OCI-LY1 (cell line): ENCODE data around the gene FRMD4A.

ENCODE experiments used
- H2AFZ ChIP-seq: fragments of 200-600 bp; sonication (generic), shearing (Covaris generic); 2 replicates; pipeline ENCODE4 v1.6.0; 2014; ENCODE audit warnings: antibody characterized with exemption, mild to moderate bottlenecking, low read length
- H3F3A ChIP-seq: fragments of 200-600 bp; sonication (generic), shearing (Covaris generic); 2 replicates; pipeline ENCODE4 v1.6.0; 2014; ENCODE audit warnings: mild to moderate bottlenecking, antibody characterized with exemption, low read length, moderate library complexity; ENCODE audit not compliant: insufficient read depth
- H3K27ac ChIP-seq: fragments of 200-600 bp; sonication (generic); 2 replicates; pipeline ENCODE4 v1.5.1; 2014; ENCODE audit warnings: low read length, mixed run types, mild to moderate bottlenecking, low read depth; ENCODE audit not compliant: poor library complexity, severe bottlenecking
- H3K27me3 ChIP-seq: fragments of 200-600 bp; sonication (generic); 2 replicates; pipeline ENCODE4 v1.6.0; 2014; ENCODE audit warnings: antibody characterized with exemption, mild to moderate bottlenecking, low read length, moderate library complexity; ENCODE audit not compliant: insufficient read depth
- H3K36me3 ChIP-seq: fragments of 200-600 bp; sonication (generic); 2 replicates; pipeline ENCODE4 v1.6.1; 2014; ENCODE audit warnings: mild to moderate bottlenecking, antibody characterized with exemption, low read length, moderate library complexity, mixed read lengths; ENCODE audit not compliant: insufficient read depth
- H3K4me1 ChIP-seq: fragments of 200-600 bp; sonication (generic); 2 replicates; pipeline ENCODE4 v1.5.1; 2014; ENCODE audit warnings: mild to moderate bottlenecking, low read length, moderate library complexity; ENCODE audit not compliant: insufficient read depth, severe bottlenecking
- H3K4me2 ChIP-seq: fragments of 200-600 bp; sonication (generic), shearing (Covaris generic); 2 replicates; pipeline ENCODE4 v1.6.1; 2014; ENCODE audit warnings: low read length
- H3K4me3 ChIP-seq: fragments of 200-600 bp; sonication (generic); 2 replicates; pipeline ENCODE4 v1.5.1; 2014; ENCODE audit warnings: low read length, low read depth, mild to moderate bottlenecking, mixed read lengths; ENCODE audit not compliant: poor library complexity, severe bottlenecking
- H3K79me2 ChIP-seq: fragments of 200-600 bp; shearing (Covaris generic); 2 replicates; pipeline ENCODE4 v1.6.1; 2016; ENCODE audit warnings: mixed run types, low read length, mixed read lengths; ENCODE audit not compliant: insufficient read depth
- H3K9ac ChIP-seq: fragments of 200-600 bp; sonication (generic), shearing (Covaris generic); 2 replicates; pipeline ENCODE4 v1.6.1; 2014; ENCODE audit warnings: mild to moderate bottlenecking, low read length, mixed read lengths
- H3K9me2 ChIP-seq: fragments of 200-600 bp; sonication (generic), shearing (Covaris generic); 2 replicates; pipeline ENCODE4 v1.6.1; 2014; ENCODE audit warnings: low read depth, mild to moderate bottlenecking, low read length, mixed read lengths
- H3K9me3 ChIP-seq: fragments of 200-600 bp; shearing (Covaris generic); 2 replicates; pipeline ENCODE4 v1.6.1; 2014; ENCODE audit warnings: low read length, mixed read lengths
- H4K20me1 ChIP-seq: fragments of 200-600 bp; sonication (generic), shearing (Covaris generic); 2 replicates; pipeline ENCODE4 v1.6.0; 2016; ENCODE audit warnings: mild to moderate bottlenecking, low read length; ENCODE audit not compliant: insufficient read depth
- EZH2 ChIP-seq: fragments of 200-600 bp; sonication (generic), shearing (Covaris generic); IDR thresholded peaks from 2 replicates; pipeline ENCODE4 v1.8.0; 2017; ENCODE audit warnings: borderline replicate concordance, mixed run types, mild to moderate bottlenecking, antibody characterized with exemption, low read length, moderate library complexity, mixed read lengths
- TF ChIP-seq, protein P1 (sequence below): fragments of 200-600 bp; sonication (generic), shearing (Covaris generic); IDR thresholded peaks from 2 replicates; pipeline ENCODE4 v1.5.1; 2017; ENCODE audit warnings: mild to moderate bottlenecking, antibody characterized with exemption, low read length, moderate library complexity, mixed read lengths

Gene FRMD4A

DNA sequence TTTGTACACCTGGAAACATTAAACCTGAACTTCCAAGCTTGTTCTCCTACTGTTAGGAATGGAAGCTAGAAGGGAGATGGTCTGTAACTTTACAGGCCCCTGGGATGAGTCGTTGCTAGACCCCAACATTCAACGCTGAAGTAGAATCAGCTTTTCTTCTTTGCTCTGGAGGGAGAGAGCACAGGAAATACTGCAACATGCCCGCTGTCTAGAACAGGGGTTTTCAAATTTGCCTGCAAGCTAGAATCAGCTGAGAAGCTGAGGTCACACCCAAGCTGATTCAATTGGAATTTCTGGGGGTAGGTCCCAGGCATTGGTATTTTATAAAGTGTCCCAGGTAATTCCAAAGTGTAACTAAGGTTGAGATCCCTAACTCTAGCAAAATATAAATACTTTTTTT is 524.3 kb downstream of the FRMD4A start:
- Histone ChIP-seq H3K9me2 (no peaks in the 10 kb centered on the region), H3K4me1 (no peaks in the 10 kb centered on the region), H3K9ac (no peak overlapping the region), H3K36me3 (no peaks in the 10 kb centered on the region), H3K4me2 (no peak overlapping the region), H3K79me2 (no peaks in the 10 kb centered on the region), H2AFZ (no peak overlapping the region), H4K20me1 (no peaks in the 10 kb centered on the region), H3K4me3 (no peak overlapping the region), H3K27me3 (no peaks in the 10 kb centered on the region), H3K27ac (no peak overlapping the region), H3K9me3 (no peaks in the 10 kb centered on the region), H3F3A (no peaks in the 10 kb centered on the region)
- TF ChIP-seq EZH2: no peak
- TF ChIP-seq, protein P1, sequence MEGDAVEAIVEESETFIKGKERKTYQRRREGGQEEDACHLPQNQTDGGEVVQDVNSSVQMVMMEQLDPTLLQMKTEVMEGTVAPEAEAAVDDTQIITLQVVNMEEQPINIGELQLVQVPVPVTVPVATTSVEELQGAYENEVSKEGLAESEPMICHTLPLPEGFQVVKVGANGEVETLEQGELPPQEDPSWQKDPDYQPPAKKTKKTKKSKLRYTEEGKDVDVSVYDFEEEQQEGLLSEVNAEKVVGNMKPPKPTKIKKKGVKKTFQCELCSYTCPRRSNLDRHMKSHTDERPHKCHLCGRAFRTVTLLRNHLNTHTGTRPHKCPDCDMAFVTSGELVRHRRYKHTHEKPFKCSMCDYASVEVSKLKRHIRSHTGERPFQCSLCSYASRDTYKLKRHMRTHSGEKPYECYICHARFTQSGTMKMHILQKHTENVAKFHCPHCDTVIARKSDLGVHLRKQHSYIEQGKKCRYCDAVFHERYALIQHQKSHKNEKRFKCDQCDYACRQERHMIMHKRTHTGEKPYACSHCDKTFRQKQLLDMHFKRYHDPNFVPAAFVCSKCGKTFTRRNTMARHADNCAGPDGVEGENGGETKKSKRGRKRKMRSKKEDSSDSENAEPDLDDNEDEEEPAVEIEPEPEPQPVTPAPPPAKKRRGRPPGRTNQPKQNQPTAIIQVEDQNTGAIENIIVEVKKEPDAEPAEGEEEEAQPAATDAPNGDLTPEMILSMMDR: no peak

DNA sequence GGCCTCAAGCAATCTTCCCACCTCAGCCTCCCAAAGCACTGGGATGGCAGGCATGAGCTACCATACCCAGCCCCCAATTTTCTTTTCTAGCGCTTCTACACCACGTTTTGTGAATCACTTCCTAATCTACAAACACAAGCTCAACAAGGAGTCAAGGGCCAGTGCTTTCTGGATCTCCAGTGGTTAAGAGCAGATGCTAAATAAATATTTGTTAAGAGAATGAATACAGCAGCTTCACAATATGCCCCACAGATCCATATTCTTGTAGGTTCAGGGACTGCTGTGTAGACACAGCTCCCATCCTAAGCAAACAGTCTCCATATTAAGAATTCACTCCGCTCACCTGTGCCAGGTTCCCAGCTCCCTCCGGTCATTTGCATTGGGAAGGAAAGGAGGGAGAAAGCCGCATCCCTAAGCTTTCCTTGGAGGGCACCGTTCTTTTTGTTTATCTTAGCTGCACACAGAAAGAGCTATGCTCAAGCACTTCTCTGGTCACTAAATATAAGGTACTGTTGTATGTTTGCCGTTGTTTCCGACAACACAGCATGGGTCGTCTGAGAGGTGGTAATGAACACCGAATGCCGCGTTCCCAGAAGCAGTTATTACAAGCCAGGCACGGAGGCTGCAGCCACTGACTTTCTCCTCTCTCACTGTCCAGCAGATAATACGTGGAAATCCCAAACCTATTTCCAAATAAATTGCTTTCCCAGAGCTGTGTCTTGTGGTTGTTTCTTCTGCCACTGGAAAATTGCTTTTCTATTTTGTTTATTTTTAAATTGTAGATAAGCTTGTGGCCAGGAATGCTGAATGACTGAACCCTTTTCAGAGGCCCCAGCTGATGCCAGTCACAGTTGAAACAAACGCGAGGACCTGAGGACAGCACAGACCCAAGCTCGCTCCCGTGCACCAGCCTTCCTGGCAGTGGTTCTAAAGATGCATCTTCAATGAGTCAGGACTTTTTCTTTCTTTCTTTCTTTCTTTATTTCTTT is 526.9 kb downstream of the FRMD4A start:
- Histone ChIP-seq H2AFZ (no peak overlapping the region), H3K9me2 (no peaks in the 10 kb centered on the region), H3K79me2 (no peaks in the 10 kb centered on the region), H3K4me2 (no peak overlapping the region), H3K27ac (no peak overlapping the region), H3K4me1 (no peaks in the 10 kb centered on the region), H3K36me3 (no peaks in the 10 kb centered on the region), H3K9ac (no peak overlapping the region), H3K4me3 (no peak overlapping the region), H4K20me1 (no peaks in the 10 kb centered on the region), H3K9me3 (no peaks in the 10 kb centered on the region), H3F3A (no peaks in the 10 kb centered on the region), H3K27me3 (no peaks in the 10 kb centered on the region)
- TF ChIP-seq, protein P1: no peak
- no peak for TF ChIP-seq EZH2

GRCh38 chr10:13801907-13802288 is 528.8 kb downstream of the FRMD4A start:
- Histone ChIP-seq H3K27ac (no peak overlapping the region), H3K9ac (no peak overlapping the region), H3K79me2 (no peaks in the 10 kb centered on the region), H3K27me3 (no peaks in the 10 kb centered on the region), H3K4me1 (no peaks in the 10 kb centered on the region), H3K4me3 (no peak overlapping the region), H3F3A (no peaks in the 10 kb centered on the region), H3K9me3 (no peaks in the 10 kb centered on the region), H2AFZ (no peak overlapping the region), H4K20me1 (no peaks in the 10 kb centered on the region), H3K4me2 (no peak overlapping the region), H3K9me2 (no peaks in the 10 kb centered on the region), H3K36me3 (no peaks in the 10 kb centered on the region)
- no peak for TF ChIP-seq EZH2
- TF ChIP-seq, protein P1: no peak
